Immature natural killer cell (primary cell): ENCODE data around the gene SFPQ. TPM values are rescaled to one million over a fixed set of nuclear protein-coding genes. Genes with fewer than 3 reads are reported as not detected.
"Not testable (repeated sequence)": the region's sequence is repeated elsewhere in the genome, so short reads cannot be mapped to it uniquely, and the experiment has no call there.

ENCODE experiments used
- DNase-seq, 3 donors: peaks; one replicate each; pipeline ENCODE4 v3.0.0; 2022; ENCODE audit warnings: mixed read lengths in 1 of 3
- H3K27ac Mint-ChIP-seq, 6 donors: one replicate each; pipeline ENCODE4 v1.8.0; 2020; ENCODE audit warnings: mixed read lengths in 6 of 6, mild to moderate bottlenecking in 5 of 6, inconsistent platforms in 4 of 6, moderate library complexity in 3 of 6
- H3K27me3 Mint-ChIP-seq, 3 donors: one replicate each; pipeline ENCODE4 v1.8.0; 2020 to 2021; ENCODE audit warnings: low read depth in 3 of 3, mild to moderate bottlenecking in 3 of 3, mixed read lengths in 3 of 3, moderate library complexity in 3 of 3, inconsistent platforms in 1 of 3
- H3K36me3 Mint-ChIP-seq, 3 donors: one replicate each; pipeline ENCODE4 v1.8.0; 2020; ENCODE audit warnings: mixed read lengths in 3 of 3, inconsistent platforms in 2 of 3, mild to moderate bottlenecking in 2 of 3
- H3K4me1 Mint-ChIP-seq, 2 donors: one replicate each; pipeline ENCODE4 v1.8.0; 2020; ENCODE audit warnings: inconsistent platforms in 2 of 2, mild to moderate bottlenecking in 2 of 2, mixed read lengths in 2 of 2, moderate library complexity in 1 of 2
- H3K4me3 Mint-ChIP-seq, 5 donors: one replicate each; pipeline ENCODE4 v1.8.0; 2020; ENCODE audit warnings: mild to moderate bottlenecking in 5 of 5, mixed read lengths in 5 of 5, inconsistent platforms in 3 of 5, moderate library complexity in 3 of 5
- H3K9me3 Mint-ChIP-seq, 6 donors: one replicate each; pipeline ENCODE4 v1.8.0; 2020; ENCODE audit warnings: mild to moderate bottlenecking in 6 of 6, mixed read lengths in 6 of 6, inconsistent platforms in 4 of 6, moderate library complexity in 3 of 6
- polyA plus RNA-seq, 3 donors: library from polyadenylated mRNA; unstranded; fragments of 300-500 nt; fragmentation: Illumina TruSeq; gene quantifications; one replicate each; pipeline ENCODE4 v1.2.3, GENCODE V29; 2021

The SFPQ gene
- polyA plus RNA-seq, 3 donors from 2014 or later, result 35.4 to 155 (median 82.1) TPM

GRCh38 chr1:35145892-35146549, 46.9 kb downstream of the SFPQ start:
- peaks cover 15 to 16% of the 10 kb centered on the region in 2 donors for H3K4me1 Mint-ChIP-seq
- not testable (repeated sequence) for H3K36me3 Mint-ChIP-seq, H3K9me3 Mint-ChIP-seq, H3K27me3 Mint-ChIP-seq
- DNase-seq, result peak in 2 of 3 donors; percentile 6 to 12
- peak overlapping the region; percentile 43 to 89 (median 68) for H3K27ac Mint-ChIP-seq
- H3K4me3 Mint-ChIP-seq, result peak overlapping the region; percentile 5 to 61 (median 48)

GRCh38 chr1:35143737-35144508, 49.0 kb downstream of the SFPQ start:
- H3K27ac Mint-ChIP-seq, result peak overlapping the region in 1 of 6 donors; percentile 5
- H3K4me1 Mint-ChIP-seq, result peaks cover 22 to 23% of the 10 kb centered on the region in 2 donors
- no peaks in the 10 kb centered on the region for H3K9me3 Mint-ChIP-seq
- H3K36me3 Mint-ChIP-seq, result no peaks in the 10 kb centered on the region
- peaks cover 0 to 3% (median 0%) of the 10 kb centered on the region in 3 donors for H3K27me3 Mint-ChIP-seq
- H3K4me3 Mint-ChIP-seq, result no peak overlapping the region
- no peak for DNase-seq

- H3K27me3 Mint-ChIP-seq, H3K4me3 Mint-ChIP-seq, H3K27ac Mint-ChIP-seq, H3K36me3 Mint-ChIP-seq, H3K9me3 Mint-ChIP-seq, DNase-seq: not testable (repeated sequence)
- peaks cover 22 to 23% of the 10 kb centered on the region in 2 donors for H3K4me1 Mint-ChIP-seq
Observed at GRCh38 chr1:35142728-35143127, 50.2 kb downstream of the SFPQ start.

- not testable (repeated sequence) for H3K27ac Mint-ChIP-seq, DNase-seq, H3K27me3 Mint-ChIP-seq, H3K4me3 Mint-ChIP-seq, H3K36me3 Mint-ChIP-seq, H3K9me3 Mint-ChIP-seq
- peaks cover 22 to 23% of the 10 kb centered on the region in 2 donors for H3K4me1 Mint-ChIP-seq
Observed at GRCh38 chr1:35142294-35142693, 50.7 kb downstream of the SFPQ start.

- not testable (repeated sequence) for H3K4me1 Mint-ChIP-seq, H3K27ac Mint-ChIP-seq, H3K9me3 Mint-ChIP-seq, H3K4me3 Mint-ChIP-seq, DNase-seq, H3K36me3 Mint-ChIP-seq, H3K27me3 Mint-ChIP-seq
Observed at GRCh38 chr1:35137590-35137989, 55.4 kb downstream of the SFPQ start.

- no peaks in the 10 kb centered on the region for H3K9me3 Mint-ChIP-seq
- no peak overlapping the region for H3K4me3 Mint-ChIP-seq
- no peaks in the 10 kb centered on the region for H3K36me3 Mint-ChIP-seq
- H3K27ac Mint-ChIP-seq, result peak overlapping the region in 1 of 6 donors; percentile 47
- H3K4me1 Mint-ChIP-seq, result peaks cover 7 to 8% of the 10 kb centered on the region in 2 donors
- no peak for DNase-seq
- H3K27me3 Mint-ChIP-seq, result peaks cover 0 to 2% (median 2%) of the 10 kb centered on the region in 3 donors
Observed at GRCh38 chr1:35136780-35137179, 56.2 kb downstream of the SFPQ start.

Other genes starting within 250 kb of the SFPQ start
- 100 to 1,000 TPM; 124 to 214 (median 186) TPM for gene TMEM35B, start 207.8 kb downstream of the SFPQ start, polyA plus RNA-seq
- gene ZMYM6, start 161.2 kb downstream of the SFPQ start, polyA plus RNA-seq, result 1 to 10 TPM; 5.9 to 8.0 (median 6.2) TPM
- gene ZMYM1, start 113.8 kb downstream of the SFPQ start, polyA plus RNA-seq, result 10 to 100 TPM in 2 of 3 donors, 1 to 10 TPM in 1; 8.6 to 18.9 (median 10.2) TPM
- 10 to 100 TPM; 18.3 to 38.6 (median 30.6) TPM for gene ZMYM4, start 75.6 kb upstream of the SFPQ start, polyA plus RNA-seq